GM19438 (cell line): ENCODE data around the gene C6orf132.
"Not testable (repeated sequence)": the region's sequence is repeated elsewhere in the genome, so short reads cannot be mapped to it uniquely, and the experiment has no call there.

Source experiments
- ATAC-seq: cut with Tn5 transposase; IDR thresholded peaks from one replicate; pipeline ENCODE4 v1.9.1; 2021; ENCODE audit warnings: low read depth; ENCODE audit not compliant: unreplicated experiment

The C6orf132 gene, protein sequence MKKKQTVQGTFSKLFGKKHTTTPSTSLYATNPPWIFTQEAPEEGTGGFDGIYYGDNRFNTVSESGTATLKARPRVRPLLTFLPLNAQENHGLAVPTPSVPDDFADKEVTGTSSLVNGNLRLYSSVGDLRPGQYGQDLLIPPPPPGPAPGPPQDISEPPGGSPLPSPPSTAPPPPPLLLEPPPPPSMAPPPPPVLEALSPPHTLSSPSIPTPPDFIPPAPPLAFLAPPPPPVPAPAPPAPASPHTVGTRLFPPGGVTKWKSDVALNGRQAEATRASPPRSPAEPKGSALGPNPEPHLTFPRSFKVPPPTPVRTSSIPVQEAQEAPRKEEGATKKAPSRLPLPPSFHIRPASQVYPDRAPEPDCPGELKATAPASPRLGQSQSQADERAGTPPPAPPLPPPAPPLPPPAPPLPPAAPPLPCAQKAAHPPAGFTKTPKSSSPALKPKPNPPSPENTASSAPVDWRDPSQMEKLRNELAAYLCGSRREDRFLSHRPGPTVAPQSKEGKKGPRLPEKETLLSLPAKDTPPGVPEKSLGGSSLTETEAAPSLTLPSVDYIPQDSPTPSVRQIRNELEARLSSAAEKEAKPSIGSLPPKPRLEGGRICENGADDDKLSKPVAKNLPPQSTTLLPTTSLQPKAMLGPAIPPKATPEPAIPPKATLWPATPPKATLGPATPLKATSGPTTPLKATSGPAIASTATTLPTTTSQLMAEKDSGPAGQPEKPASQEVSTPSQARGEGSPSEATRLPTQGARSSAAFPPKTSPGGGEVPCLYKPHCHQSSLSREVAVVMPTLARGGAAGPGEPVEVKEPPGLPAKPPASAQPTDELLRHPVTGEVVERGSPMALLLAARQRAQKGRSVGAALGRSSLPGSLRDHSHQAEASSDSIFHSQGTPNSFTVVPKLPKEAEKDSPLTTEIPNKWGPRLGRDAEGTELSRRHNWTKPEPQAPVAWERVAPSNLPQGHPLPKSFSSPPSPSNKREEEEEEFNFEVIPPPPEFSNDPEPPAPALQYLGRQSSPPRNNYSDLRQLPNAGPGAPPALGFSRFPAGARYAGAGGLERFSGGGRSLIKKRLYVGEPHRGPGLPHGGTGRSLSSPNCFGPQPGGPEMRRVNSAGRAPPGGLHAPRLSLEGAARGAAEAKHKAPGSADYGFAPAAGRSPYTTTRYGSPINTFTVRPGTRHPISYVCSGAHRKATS

DNA sequence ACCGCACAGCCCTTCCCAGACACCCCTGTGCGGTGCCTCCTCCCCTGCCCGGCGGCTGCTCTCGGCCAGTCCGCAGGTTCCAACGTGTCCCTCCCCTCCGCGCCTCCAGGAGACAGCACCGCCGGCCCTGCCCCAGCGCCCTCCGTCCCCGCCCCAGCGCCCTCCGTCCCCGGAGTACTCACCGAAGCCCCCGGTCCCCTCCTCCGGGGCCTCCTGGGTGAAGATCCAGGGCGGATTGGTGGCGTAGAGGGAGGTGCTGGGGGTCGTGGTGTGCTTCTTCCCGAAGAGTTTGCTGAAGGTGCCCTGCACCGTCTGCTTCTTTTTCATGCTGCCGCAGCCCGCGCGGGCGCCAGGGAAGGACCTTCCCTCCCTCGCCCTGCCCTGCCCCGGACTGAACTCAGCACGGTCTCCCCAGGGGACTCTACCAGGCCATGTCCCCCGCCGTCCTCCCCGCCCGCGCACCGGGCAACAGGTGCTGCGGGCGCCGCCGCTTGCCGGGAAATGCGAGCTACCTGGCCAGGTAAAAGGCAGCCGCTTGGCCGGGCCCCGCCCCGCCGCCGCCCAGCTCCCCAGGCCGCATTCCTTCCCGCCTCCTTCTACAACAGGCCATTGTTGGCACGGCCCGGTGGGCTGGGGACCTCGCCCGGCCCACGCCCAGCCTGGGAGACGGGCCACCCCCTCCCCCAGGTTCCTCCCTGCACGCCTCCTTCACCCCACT, at the start of gene C6orf132:
Gene C6orf132 (minus strand): TSS at position 503 of the 718 bp plus-strand sequence. CDS start 176 bp downstream, at position 327.
- ATAC-seq: no peak

DNA sequence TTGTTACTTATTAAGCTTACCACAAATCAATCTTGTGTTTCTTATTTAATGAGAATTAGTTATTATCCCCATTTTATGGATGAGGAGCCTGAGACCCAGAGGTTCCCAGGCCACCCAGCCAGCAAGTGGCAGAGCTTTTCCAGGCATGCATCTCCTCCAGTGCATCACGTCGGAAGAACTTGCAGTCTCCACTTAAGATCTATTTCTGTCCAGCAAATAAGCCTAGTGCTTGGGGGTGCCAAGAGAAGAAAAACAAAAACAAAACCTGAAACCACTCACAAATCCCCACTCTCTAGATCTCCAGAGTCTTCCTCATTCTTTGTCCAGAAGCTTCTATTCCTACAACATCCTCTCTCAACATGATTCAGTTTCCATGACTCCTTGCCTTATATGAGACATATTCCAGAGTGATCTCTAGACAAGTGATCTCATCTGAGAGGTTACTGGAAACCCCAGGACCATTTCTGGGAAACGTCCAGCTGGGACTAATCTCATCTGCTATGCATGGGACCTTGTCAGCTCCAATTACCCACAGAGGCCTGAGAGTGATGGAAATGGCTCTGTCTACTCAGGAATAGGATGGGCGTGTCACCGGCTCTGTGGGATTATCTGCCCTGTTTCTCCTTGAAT, 48.2 kb upstream of the C6orf132 start:
- ATAC-seq: no peak

DNA sequence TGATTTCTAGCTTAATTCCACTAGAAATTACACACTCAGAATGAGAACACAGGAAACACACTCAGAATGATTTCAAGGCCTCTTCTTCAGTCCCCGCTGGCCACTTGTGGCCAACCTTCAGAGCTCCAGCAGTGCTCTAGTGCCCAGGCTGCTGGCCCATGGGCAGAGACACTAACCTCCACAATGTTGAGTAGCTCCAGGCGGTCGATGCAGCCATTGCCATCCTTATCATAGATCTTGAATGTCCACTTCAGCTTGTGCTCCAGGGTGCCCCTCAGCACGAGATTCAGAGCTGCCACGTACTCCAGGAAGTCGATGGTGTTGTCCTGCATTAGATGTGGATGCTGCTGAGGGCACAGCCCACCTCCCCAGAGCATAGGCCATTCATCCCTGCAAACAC, 46.0 kb upstream of the C6orf132 start:
- ATAC-seq: no peak

DNA sequence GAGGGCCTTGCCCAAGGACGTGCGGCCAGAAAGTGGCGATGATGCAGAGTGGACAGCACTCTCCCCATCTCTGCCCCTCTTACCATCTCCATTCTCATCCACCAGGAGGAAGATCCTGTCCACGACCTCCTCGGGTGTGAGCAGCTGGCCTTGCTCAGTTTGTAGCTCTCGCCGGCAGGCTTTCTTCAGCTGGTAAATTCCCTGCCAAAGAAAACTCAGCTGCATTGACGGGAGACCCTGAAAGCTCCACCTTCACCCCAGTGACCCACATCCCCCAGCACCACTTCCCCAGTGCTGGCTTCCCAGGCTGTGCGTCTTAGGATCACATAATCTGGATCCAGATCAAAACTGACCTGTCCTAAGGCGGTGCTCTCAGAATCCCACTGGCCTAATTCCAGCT, 43.2 kb upstream of the C6orf132 start:
- no peak for ATAC-seq

DNA sequence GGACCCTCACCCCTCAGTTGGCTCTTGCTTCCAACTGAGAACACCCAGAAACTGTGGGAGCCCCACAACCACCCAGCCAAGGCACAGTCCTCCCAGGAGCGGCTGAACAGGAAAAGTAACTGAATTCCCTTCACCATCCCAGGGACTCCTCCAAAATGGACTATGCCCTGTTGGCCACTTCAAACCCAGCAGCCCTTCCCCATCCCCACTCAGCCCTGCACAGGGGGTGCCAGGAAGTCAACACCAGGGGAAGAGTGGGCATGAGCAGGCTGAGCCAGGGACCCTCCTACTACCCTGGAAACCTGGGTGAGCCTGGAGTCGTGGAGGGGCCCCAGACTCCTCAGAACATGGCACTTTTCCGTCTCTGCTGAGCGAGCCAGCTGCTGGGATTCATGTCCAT, 42.1 kb upstream of the C6orf132 start:
- ATAC-seq: no peak

DNA sequence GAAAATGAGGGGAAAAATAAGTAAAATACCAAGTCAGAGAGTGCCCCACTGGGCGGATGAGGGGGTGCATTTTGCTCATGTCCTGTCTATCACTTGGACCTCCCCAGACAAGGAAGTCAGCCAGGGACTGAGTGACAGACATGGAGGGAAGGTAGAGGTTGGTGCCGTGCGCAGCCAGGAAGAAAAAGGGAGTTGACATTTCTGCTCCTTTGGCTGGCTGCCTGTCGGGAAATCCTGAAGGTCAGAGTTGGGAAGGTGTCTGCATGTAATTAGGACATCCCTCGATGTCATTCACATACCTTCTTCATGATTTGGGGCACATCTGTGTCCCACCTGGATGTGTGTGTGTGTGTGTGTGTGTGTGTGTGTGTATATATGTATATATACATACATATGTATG, 39.7 kb upstream of the C6orf132 start:
- ATAC-seq: no peak

DNA sequence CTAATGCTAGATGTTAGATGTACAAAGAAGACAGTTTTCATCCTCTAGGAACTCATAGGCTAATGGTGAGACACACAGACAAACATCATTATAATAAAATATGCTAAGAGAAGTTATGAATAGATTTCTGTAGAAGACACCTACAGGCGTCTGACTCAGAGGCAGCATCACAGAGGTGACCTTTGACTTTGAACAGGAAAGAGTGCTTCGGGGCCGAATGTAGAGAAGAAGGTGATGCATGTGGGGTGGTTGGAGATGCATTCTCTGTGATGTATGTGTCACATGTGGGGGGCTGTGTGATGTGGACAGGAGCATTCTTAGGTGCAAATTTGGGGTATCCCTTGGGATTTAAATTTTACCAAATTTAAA, 37.5 kb upstream of the C6orf132 start:
- ATAC-seq: no peak

DNA sequence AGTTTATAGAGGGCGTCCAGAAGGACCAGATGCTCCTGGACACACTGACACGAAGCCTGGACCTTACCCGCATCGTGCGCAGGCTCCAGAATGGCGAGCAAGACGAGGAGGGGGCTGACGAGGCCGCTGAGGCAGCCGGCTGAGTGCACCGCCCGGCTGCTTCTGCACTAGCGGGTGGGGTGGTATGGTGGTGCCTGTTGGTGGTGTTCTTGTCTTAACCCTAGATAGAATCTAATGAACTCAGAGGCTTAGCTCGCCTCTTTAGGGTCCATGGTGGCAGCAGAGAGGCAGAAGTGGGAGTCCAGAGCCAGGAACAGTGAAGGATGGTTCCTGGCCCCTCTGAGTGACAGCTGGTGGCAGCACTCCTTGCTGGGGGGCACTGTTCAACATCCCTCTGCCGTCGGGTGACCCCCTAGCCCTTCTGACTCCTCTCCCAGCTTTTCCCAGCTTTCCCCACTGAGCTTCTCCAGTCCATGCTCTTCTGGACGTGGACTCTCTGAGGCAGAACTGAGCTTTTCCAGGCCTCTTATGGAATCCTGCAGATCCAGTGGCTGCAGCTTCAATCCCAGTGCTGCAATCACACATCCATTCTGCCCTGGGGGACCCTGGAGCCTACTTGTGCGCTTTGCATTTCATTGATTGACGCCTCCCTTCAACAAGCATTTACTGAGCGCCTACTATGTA, 37.0 kb upstream of the C6orf132 start:
- ATAC-seq: no peak

DNA sequence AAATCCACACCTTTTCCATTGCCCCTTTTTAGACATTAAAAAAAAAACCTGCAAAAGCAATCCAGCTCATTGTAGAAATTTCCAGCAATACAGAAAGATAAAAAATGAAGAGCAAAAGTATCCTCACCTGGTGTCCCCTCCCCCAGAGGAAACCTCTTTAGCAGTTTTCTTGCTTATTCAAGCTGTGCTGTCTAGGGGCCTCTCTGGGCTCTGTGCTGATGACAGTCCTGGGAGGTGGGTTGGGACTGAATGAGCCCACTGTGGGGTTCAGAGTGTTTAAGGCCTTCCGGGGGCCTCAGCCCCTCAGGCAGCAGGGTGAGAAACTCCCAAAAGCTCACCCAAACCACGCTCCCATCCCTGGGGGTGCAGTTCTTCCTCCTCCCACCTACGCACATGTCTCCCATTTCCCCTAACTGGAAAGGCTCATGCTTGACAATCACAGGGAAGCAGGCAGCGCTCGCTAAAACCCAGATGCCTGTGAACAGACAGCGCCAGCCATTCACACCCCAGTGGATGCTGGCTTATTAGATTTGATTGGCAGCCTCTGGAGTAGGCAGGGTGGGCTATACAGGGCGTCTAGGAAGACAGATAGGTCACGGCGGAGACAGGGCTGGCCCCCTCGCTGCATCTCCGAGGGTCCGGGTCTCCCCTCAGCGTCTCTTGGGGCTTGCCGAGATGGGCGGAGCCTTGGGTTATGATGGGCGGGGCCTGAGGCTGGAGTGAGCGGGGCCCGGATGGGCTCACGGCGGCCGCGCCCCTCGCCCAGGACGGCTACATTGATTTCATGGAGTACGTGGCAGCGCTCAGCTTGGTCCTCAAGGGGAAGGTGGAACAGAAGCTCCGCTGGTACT, 35.3 kb upstream of the C6orf132 start:
- ATAC-seq: no peak

DNA sequence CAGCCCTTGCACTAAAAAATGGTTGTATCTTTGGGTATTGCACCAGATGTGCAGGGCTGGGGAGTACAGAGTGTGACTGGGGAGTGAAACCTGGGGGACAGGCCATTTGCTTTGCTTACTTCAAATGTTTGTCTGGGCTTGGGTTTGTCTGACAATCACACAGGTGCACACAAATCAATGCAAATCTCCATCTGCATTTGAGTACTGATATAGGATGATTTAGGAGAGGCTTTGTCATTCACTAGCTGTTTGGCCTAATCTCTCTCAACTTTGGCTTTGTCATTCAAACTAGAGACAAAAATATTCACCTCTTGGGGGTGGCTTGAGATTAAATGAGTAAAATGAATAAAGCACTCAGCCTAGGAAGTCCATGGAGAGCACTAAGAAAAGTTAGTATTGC, 34.6 kb upstream of the C6orf132 start:
- no peak for ATAC-seq

DNA sequence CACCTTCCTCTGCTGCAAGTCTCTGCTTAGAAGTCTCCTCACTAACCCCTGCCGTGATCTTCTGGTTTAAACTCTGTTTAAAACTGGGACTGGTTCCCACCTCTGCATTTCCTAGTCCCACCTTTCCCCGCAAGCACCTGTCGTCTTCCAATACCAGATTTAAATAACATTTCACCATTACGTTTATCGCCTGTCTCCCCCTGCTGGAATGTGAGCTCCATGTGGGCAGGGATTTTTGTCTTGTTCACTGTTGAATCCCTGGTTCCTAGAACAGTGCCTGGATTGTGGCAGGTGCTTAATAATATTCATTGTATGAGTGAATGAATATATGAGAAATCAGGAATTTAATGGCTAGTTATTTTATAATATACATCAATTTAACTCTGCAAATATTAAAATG, 33.4 kb upstream of the C6orf132 start:
- ATAC-seq: no peak

DNA sequence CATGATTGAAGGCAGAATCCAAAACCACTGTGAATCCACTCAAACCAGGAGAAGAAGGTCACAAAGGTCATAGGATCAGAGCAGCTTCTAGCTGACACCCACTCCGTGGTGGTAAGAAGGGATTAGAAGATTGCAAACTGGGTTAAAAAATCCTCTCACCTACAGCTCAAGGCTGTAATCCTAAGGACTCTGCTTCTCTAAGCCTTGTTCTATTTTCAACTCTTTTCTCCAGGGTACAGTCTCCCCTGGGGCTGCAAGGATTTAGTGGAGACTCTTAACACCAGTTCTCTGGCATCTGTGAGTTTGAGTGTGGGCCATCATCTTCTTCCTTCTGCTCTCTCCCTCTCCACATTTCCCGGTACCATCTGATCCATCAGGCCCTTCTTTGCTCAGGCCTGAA, 30.7 kb upstream of the C6orf132 start, which contains the start of gene GUCA1A:
Gene GUCA1A (plus strand): TSS at position 264 of the 400 bp plus-strand sequence. CDS start 250 bp downstream, outside the sequence.
- no peak for ATAC-seq

DNA sequence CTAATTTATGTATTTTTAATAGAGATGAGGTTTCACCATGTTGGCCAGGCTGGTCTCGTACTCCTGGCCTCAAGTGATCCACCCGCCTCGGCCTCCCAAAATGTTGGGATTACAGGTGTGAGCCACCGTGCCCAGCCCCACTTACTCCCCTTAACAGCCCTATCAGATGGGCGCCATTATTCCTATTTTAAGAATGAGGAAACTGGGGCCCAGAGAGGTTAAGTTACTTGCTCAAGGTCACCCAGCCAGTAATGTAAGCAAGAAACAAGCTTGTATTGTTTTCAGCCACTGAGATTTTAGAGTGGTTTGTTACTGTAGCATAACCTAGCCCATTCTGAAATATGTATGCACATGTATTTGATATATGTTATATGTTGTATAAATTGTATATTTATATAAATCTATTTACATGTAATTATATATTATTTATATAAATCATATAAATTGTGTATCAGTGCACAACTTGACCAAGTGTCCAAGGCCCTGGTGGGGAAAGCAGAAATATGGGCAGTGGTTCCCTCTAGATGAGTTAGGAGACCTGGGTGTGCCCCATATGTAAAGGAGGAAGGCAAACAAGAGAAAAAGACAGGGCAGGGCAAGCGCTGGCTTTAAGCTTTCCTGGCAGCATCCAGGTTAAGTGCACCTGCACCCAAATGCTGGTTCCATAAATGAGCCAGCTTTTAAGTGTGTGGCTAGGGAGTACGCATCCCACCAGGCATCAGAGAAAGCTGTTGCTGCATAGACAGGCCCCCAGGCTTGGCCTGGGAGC, 29.6 kb upstream of the C6orf132 start:
- no peak for ATAC-seq

DNA sequence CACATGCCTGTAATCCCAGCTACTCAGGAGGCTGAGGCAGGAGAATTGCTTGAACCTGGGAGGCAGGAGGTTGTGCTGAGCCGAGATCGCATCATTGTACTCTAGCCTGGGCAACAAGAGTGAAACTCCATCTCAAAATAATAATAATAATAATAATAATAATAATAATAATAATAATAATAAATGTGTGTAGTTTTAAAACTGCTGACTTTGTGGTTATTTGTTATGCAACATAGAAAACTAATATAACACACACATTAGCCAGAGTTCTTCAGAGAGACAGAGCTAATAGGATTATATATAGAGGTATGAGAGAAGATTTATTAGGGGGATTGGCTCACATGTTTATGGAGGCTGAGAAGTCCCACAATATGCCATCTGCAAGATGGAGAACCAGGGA, 27.4 kb upstream of the C6orf132 start:
- not testable (repeated sequence) for ATAC-seq

DNA sequence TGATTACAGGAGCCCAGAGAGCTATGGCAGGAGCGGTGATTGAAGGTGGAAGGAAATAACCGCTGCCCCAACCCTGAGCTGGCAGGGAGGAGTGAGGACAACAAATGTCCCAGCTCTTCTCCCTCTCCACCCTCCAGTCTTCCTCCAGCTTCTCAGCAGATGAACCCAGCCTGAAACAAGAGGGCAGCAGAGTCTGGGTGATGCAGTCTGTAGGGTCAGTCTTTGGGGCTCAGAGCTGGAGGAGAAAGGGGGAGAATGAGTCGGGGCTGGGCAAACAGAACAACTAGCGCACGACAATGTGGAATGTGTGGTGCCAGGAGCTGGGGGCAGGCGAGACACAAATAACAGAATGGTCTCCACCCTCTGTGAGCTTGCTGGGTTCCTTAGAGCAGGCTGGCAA, 26.2 kb upstream of the C6orf132 start:
- ATAC-seq: no peak

DNA sequence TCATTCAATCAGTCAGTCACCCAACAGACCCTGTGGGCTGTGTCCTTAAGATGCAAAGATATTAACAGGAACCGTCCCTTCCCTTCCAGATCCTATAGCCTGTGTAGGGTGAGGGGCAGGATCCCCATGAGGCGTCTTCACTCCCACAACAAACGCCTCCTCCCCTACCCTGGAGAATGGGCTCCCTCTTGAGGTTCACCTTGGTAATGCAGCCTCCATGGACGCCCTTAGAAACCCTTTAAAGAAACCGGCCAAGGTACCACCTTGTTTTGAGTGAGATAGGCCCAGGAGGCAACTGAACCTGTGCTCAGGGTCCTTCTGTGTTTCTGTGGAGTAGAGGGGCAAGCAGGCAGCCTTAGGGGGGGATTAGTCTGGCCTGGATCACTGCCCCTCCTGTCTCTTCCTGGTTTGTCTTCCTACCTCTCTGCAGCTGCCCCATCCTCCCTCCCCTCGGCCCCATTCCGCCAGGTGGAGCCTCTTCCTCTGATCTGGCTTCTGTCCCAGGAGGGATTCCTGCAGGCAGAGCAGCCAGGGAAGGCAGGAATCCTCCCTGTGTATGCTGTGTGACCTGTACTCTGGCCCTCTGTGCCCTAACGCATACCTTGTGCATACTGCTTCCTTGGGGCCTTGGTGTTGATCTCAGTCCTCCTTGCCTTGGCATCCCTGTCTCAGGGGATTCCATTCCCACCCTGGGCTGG, 24.2 kb upstream of the C6orf132 start:
- no peak for ATAC-seq

DNA sequence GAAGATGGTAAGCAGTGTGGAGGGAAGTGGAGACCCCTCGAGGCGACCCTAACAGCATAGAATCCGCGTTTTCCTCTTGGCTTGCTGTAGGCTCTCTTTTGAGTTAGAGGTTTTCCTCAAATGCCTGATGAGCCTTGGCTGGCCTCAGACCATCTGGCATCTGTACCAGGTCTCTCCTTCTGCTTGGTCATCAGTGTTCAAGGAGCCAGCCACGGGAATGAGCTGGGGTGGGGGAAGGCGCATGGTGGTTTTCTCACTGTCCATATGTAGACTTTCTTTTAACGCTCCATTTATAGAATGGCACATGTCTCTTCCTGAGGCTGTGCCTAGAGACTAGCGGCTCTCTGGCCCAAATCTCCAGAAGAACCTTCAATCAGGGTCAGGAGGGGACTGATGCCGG, 22.6 kb upstream of the C6orf132 start:
- no peak for ATAC-seq
